Lower leg skin (tissue), 4 donors: ENCODE results near the gene IL4I1. TPM values are rescaled to one million over a fixed set of nuclear protein-coding genes. Genes with fewer than 3 reads are reported as not detected.

Source experiments
- DNase-seq, 2 donors: peaks; one replicate each; pipeline ENCODE4 v3.0.0-alpha.2; 2019; ENCODE audit warnings: low spot score in 2 of 2
- H3K4me3 ChIP-seq: fragments of 200-600 bp; sonication (generic); 2 replicates; pipeline ENCODE4 v1.5.1; 2017; ENCODE audit warnings: mild to moderate bottlenecking, low read depth; ENCODE audit not compliant: poor library complexity, severe bottlenecking
- CTCF ChIP-seq, 3 donors: fragments of 450-650 bp; IDR thresholded peaks; one replicate each; pipeline ENCODE4 v1.5.1; 2016; ENCODE audit warnings: antibody characterized with exemption in 3 of 3, mild to moderate bottlenecking in 3 of 3, moderate library complexity in 2 of 3
- POLR2A ChIP-seq, 2 donors: fragments of 450-650 bp; IDR thresholded peaks; one replicate each; pipeline ENCODE4 v1.6.1; 2016 to 2017; ENCODE audit warnings: antibody characterized with exemption in 2 of 2, mild to moderate bottlenecking in 1 of 2, moderate library complexity in 1 of 2
- WGBS, 2 donors: methylation state at CpG; one replicate each; pipeline ENCODE4 v1.1.5; 2018; 5-methylcytosine and 5-hydroxymethylcytosine counted together
- intact Hi-C: fragments of 100-400 bp; cut with DNase I; formaldehyde crosslinking; loops from one replicate; pipeline ENCODE4 v1.15.0; 2023; ENCODE audit warnings: low total_unique reads
- total RNA-seq, 4 donors: library from RNA; depleted of rRNA; stranded (reverse); fragments of >200 nt; gene quantifications; one replicate each; pipeline ENCODE4 v1.1.0, GENCODE V29; 2016

The IL4I1 gene
- total RNA-seq, 4 donors from 2014 or later: 0.42 TPM; not detected in 3

DNA sequence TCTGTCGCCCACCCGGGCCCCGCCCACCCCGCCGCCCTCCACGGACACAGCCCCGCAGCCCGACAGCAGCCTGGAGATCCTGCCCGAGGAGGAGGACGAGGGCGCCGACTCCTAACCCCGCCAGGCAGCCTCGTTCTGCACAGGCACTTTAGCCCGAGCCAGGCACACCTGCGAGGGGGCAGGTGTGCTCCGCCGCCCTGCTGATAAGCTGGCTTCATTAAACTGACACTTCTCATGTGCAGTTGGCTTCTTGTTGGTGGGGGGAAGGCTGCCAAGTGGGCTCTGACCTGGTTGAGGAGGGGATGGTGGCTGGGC lies 8.2 kb downstream of the IL4I1 start:
- no peak for DNase-seq
- H3K4me3 ChIP-seq: no peak overlapping the region
- no peak for TF ChIP-seq CTCF (IDR thresholded peaks at IDR 0.05)
- no peak for TF ChIP-seq POLR2A (IDR thresholded peaks at IDR 0.05)
- 83 to 86% methylated on average over 3 to 17 of the region's 18 CpGs for WGBS, 2 donors
- intact Hi-C loops: no loop called here

- DNase-seq: no peak
- 72% methylated on average over 47 to 54 of the region's 54 CpGs for WGBS, 2 donors
- no peak overlapping the region for H3K4me3 ChIP-seq
- no peak for TF ChIP-seq POLR2A (IDR thresholded peaks at IDR 0.05)
- no peak for TF ChIP-seq CTCF (IDR thresholded peaks at IDR 0.05)
- intact Hi-C loops: no loop called here
These were observed 8.8 kb downstream of the IL4I1 start for GRCh38 chr19:49887665-49888509.

GRCh38 chr19:49887037-49887664 lies 9.5 kb downstream of the IL4I1 start:
- intact Hi-C loops: no loop called here
- no peak overlapping the region for H3K4me3 ChIP-seq
- 63 to 71% methylated on average over 21 to 23 of the region's 23 CpGs for WGBS, 2 donors
- DNase-seq: no peak
- no peak for TF ChIP-seq CTCF (IDR thresholded peaks at IDR 0.05)
- TF ChIP-seq POLR2A (IDR thresholded peaks at IDR 0.05): no peak

- intact Hi-C loops: no loop called here
- WGBS, 2 donors: 88 to 89% methylated on average over 3 of the region's 3 CpGs
These were observed 11.9 kb downstream of the IL4I1 start for GRCh38 chr19:49884760-49885159.

GRCh38 chr19:49884109-49884508 lies 12.6 kb downstream of the IL4I1 start:
- TF ChIP-seq CTCF (IDR thresholded peaks at IDR 0.05) (no peak), POLR2A (IDR thresholded peaks at IDR 0.05) (no peak)
- no peak for DNase-seq
- no peak overlapping the region for H3K4me3 ChIP-seq
- intact Hi-C loops: no loop called here
- 91 to 92% methylated on average over 18 of the region's 18 CpGs for WGBS, 2 donors

More at GRCh38 chr19:49884760-49885159, 11.9 kb downstream of the IL4I1 start:
- DNase-seq: no peak
- TF ChIP-seq POLR2A (IDR thresholded peaks at IDR 0.05) (no peak), CTCF (IDR thresholded peaks at IDR 0.05) (no peak)
- no peak overlapping the region for H3K4me3 ChIP-seq
